Measurements from ENCODE around the gene CMTM6. TPM values are rescaled to one million over a fixed set of nuclear protein-coding genes. Genes with fewer than 3 reads are reported as not detected.

Gene CMTM6
- total and polyA plus RNA-seq, 2 of the 13 experiments (the other 11 are each of a cell fraction or from before 2014, with no cell fraction given) = 25.6 to 55.7 TPM

DNA sequence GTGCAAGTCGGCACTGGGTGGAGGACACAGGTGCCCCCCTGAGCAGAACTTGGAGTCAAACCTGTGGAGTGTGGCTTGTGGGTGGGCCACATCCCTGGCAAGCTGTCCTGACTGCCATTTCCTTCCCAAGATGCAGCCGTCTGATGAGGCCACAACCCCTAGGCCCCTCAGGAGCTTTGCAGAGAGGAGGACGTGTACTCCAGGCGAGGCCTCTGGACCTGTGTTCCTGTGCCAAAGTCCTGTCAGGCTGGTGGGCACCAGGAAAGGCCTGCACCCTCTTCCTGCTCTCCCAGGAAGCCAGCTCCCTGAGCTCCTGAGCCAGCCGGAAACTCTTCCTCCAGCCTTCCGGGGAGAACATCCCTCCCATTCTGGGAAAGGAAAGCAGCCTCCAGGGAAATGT is 48.5 kb downstream of the CMTM6 start (continued):
- TF ChIP-seq PAF1 (CRISPR knock-in tag; IDR thresholded peaks at IDR 0.05) (no peak), MTF1 (CRISPR knock-in tag; IDR thresholded peaks at IDR 0.05) (no peak), ZNF44 (CRISPR knock-in tag; IDR thresholded peaks at IDR 0.05) (no peak)

DNA sequence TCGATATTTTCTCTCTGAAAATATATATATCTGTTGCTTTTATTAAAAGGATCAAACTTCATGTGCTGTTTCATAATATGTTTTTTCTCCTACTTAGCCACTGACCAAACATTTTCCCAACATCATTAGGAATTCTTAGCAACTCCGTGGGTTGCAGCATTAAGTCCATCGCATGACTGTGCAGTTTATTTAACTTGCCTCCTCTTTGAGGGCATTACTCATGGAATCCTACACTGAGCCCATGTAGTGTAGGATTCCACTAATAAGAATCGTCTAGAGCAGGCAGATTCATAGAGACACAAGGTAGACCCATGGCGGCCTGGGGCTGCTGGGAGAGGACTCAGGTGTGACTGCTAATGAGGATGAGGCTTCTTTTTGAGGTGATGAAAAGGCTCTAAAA is 49.3 kb downstream of the CMTM6 start:
- ChIA-PET CTCF (ENCODE audit: low intra/inter-chr PET ratio, low total read pairs) (no interaction called here), POLR2A (no interaction called here)
- no peak for ATAC-seq

DNA sequence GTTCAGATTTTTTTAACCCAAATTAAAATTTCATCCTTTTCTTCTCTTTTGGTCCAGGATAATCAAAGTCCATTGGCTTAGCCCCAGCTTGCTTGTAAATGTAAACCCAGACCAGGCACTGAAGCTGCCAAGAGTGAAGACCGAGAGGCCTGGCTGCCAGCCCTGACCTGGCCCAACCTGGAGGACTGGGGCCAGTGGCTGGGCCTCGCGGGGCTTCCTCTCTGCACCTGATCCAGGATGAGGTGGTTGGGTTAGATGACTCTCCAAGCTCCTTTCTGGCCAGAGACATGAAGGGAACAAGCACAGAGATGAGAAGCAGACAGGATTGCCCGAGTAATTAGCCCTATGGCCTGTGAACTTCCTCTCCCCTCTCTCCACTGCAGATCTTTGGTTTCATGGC is 50.6 kb downstream of the CMTM6 start:
- no peak for DNase-seq (ENCODE audit: low spot score)
- no peaks in the 10 kb centered on the region for H3K9me3 ChIP-seq (ENCODE audit: low read length)
- POLR2A ChIA-PET = no interaction called here
- H3K27ac ChIP-seq (ENCODE audit: extremely low read length, insufficient read depth, low read length) = no peak overlapping the region
- WGBS (ENCODE audit: low lambda C conversion rate) = 94% methylated on average over 2 of the region's 4 CpGs
- H2AFZ ChIP-seq (ENCODE audit: low read length) = no peak overlapping the region
- no peaks in the 10 kb centered on the region for H3K27me3 ChIP-seq (ENCODE audit: control insufficient read depth in 1 of 2, insufficient read depth in 2 of 2, low read length in 2 of 2)
- no peaks in the 10 kb centered on the region for H3K79me2 ChIP-seq (ENCODE audit: insufficient read depth, low read length)
- peaks cover 11 to 54% of the 10 kb centered on the region in 2 experiments; a peak in 4 of 5 replicates for H3K36me3 ChIP-seq (replicated peaks in 1 of 2; ENCODE audit: control insufficient read depth in 1 of 2, insufficient read depth in 2 of 2, low read length in 2 of 2)
- H3K4me1 ChIP-seq (ENCODE audit: insufficient read depth, low read length) = no peaks in the 10 kb centered on the region
- no peak for FAIRE-seq
- no peak for ATAC-seq
- CTCF ChIA-PET (ENCODE audit: low intra/inter-chr PET ratio, low total read pairs) = no interaction called here
- no peak overlapping the region for H3K4me2 ChIP-seq (ENCODE audit: low read depth, low read length)
- TF ChIP-seq, protein P1, sequence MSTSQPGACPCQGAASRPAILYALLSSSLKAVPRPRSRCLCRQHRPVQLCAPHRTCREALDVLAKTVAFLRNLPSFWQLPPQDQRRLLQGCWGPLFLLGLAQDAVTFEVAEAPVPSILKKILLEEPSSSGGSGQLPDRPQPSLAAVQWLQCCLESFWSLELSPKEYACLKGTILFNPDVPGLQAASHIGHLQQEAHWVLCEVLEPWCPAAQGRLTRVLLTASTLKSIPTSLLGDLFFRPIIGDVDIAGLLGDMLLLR (CRISPR knock-in tag; IDR thresholded peaks at IDR 0.05) = no peak
- TF ChIP-seq, protein P2, sequence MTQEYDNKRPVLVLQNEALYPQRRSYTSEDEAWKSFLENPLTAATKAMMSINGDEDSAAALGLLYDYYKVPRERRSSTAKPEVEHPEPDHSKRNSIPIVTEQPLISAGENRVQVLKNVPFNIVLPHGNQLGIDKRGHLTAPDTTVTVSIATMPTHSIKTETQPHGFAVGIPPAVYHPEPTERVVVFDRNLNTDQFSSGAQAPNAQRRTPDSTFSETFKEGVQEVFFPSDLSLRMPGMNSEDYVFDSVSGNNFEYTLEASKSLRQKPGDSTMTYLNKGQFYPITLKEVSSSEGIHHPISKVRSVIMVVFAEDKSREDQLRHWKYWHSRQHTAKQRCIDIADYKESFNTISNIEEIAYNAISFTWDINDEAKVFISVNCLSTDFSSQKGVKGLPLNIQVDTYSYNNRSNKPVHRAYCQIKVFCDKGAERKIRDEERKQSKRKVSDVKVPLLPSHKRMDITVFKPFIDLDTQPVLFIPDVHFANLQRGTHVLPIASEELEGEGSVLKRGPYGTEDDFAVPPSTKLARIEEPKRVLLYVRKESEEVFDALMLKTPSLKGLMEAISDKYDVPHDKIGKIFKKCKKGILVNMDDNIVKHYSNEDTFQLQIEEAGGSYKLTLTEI (CRISPR knock-in tag; conservative IDR thresholded peaks at IDR 0.05) = no peak
- no peak for TF ChIP-seq ZNF12 (CRISPR knock-in tag; IDR thresholded peaks at IDR 0.05)
- no peak for TF ChIP-seq KDM1A (CRISPR knock-in tag; IDR thresholded peaks at IDR 0.05)
- no peak for TF ChIP-seq PAF1 (CRISPR knock-in tag; IDR thresholded peaks at IDR 0.05)
- no peak for TF ChIP-seq RFX1 (IDR thresholded peaks at IDR 0.05)
- TF ChIP-seq, protein P3, sequence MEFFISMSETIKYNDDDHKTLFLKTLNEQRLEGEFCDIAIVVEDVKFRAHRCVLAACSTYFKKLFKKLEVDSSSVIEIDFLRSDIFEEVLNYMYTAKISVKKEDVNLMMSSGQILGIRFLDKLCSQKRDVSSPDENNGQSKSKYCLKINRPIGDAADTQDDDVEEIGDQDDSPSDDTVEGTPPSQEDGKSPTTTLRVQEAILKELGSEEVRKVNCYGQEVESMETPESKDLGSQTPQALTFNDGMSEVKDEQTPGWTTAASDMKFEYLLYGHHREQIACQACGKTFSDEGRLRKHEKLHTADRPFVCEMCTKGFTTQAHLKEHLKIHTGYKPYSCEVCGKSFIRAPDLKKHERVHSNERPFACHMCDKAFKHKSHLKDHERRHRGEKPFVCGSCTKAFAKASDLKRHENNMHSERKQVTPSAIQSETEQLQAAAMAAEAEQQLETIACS (CRISPR knock-in tag; IDR thresholded peaks at IDR 0.05) = no peak
- no peak for TF ChIP-seq HOXA5 (CRISPR knock-in tag; IDR thresholded peaks at IDR 0.05)
- no peak overlapping the region for H3K4me3 ChIP-seq (replicated peaks in 1 of 3; ENCODE audit: insufficient read depth in 1 of 3, low read depth in 2 of 3, low read length in 3 of 3)
- no TSS peak for BruUV-seq (replicated peaks)
- H4K20me1 ChIP-seq (ENCODE audit: insufficient read depth, low read length) = no peaks in the 10 kb centered on the region
- in situ Hi-C loops (cut with HindIII; ENCODE audit: extremely low pct_ligation_motif_present, low pct_unique_long_range_greater_than_20kb) = no loop called here
- H3K9ac ChIP-seq (ENCODE audit: insufficient read depth, low read depth, low read length) = no peak overlapping the region
- intact Hi-C loops (cut with micrococcal nuclease; ENCODE audit: unreplicated experiment) = no loop called here

More for the DNA sequence above, 49.3 kb downstream of the CMTM6 start:
- Histone ChIP-seq H3K9ac (ENCODE audit: insufficient read depth, low read depth, low read length) (no peak overlapping the region), H3K4me3 (replicated peaks in 1 of 3; ENCODE audit: insufficient read depth in 1 of 3, low read depth in 2 of 3, low read length in 3 of 3) (no peak overlapping the region), H3K4me1 (ENCODE audit: insufficient read depth, low read length) (no peaks in the 10 kb centered on the region), H4K20me1 (ENCODE audit: insufficient read depth, low read length) (no peaks in the 10 kb centered on the region), H2AFZ (ENCODE audit: low read length) (no peak overlapping the region), H3K27ac (ENCODE audit: extremely low read length, insufficient read depth, low read length) (no peak overlapping the region), H3K27me3 (ENCODE audit: control insufficient read depth in 1 of 2, insufficient read depth in 2 of 2, low read length in 2 of 2) (no peaks in the 10 kb centered on the region), H3K9me3 (ENCODE audit: low read length) (no peaks in the 10 kb centered on the region), H3K79me2 (ENCODE audit: insufficient read depth, low read length) (no peaks in the 10 kb centered on the region), H3K4me2 (ENCODE audit: low read depth, low read length) (no peak overlapping the region), H3K36me3 (replicated peaks in 1 of 2; ENCODE audit: control insufficient read depth in 1 of 2, insufficient read depth in 2 of 2, low read length in 2 of 2) (peaks cover 11 to 54% of the 10 kb centered on the region in 2 experiments; a peak in 4 of 5 replicates)
- FAIRE-seq = no peak
- 97% methylated on average over 5 of the region's 5 CpGs for WGBS (ENCODE audit: low lambda C conversion rate)
- intact Hi-C loops (cut with micrococcal nuclease; ENCODE audit: unreplicated experiment) (no loop called here), in situ Hi-C loops (cut with HindIII; ENCODE audit: extremely low pct_ligation_motif_present, low pct_unique_long_range_greater_than_20kb) (no loop called here)
- no TSS peak for BruUV-seq (replicated peaks)
- TF ChIP-seq SOX5 (CRISPR knock-in tag; IDR thresholded peaks at IDR 0.05; ENCODE audit: borderline replicate concordance) = no peak
- TF ChIP-seq NFE2L2 (IDR thresholded peaks at IDR 0.05; ENCODE audit: low read length) = peak; percentile 63
- TF ChIP-seq NFE2L1 (CRISPR knock-in tag; IDR thresholded peaks at IDR 0.05; ENCODE audit: borderline replicate concordance) = no peak
- no peak for TF ChIP-seq FIP1L1 (IDR thresholded peaks at IDR 0.05; ENCODE audit: borderline replicate concordance, insufficient read depth, low read depth, low read length)
- no peak for DNase-seq (ENCODE audit: low spot score)
